Astrocyte of the hippocampus (primary cell): ENCODE measurements around the gene ANKRD37.
A peak's percentile ranks its signal among the peaks of the same experiment; 100 is the strongest.

Source experiments
- DNase-seq: peaks from one replicate; pipeline ENCODE4 v3.0.0; 2011; ENCODE audit warnings: low read depth, low spot score

The ANKRD37 gene

DNA sequence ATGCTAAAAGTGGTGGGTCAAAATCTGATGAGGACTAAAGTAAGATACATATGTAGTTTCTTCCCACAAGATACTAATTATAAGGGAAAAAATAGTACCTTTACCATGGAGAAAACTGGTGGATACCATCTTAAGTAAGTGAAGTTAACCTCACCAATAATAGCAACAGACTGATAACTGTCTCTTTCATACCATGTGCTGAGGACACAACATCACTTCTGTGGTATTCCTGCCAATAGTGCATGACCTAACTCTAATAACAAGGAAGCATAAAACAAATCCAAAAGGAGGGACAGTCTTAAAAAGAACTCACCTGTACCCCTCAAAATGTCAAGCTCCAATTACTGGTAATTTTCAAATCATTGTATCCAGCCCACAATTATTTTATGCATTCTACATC lies 20.3 kb downstream of the ANKRD37 start:
- no peak for DNase-seq

DNA sequence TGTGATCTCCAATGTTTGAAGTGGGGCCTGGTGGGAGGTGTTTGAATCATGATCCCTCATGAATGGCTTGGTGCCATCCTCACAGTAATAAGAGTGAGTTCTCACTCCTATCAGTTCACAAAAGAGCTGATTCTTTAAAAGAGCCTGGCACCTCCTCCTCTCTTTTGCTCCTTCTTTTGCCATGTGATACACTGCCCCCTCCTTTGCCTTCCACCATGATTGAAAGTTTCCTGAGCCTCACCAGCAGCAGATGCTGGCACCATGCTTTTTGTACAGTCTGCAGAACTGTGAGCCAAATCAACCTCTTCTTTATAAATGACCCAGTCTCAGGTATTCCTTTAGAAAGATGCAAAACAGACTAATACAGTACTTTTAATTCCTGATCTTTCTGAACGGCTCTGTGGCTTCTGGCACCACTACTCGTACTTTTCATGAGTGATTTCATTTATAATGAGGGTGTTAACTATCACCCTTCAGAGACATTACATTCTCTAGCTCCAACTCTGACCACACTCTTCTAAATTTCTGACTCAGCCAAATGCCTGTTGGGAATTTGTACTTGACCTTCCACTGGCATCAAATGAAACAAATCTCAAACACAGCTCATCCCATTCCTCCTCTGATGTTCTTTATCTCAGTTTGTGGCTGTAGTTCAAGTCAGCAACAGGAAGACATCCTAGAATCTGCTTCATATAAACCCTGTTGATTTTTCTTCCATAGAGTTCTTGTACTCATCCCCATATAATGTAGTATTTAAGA lies 24.9 kb downstream of the ANKRD37 start:
- peak; percentile 74 for DNase-seq

DNA sequence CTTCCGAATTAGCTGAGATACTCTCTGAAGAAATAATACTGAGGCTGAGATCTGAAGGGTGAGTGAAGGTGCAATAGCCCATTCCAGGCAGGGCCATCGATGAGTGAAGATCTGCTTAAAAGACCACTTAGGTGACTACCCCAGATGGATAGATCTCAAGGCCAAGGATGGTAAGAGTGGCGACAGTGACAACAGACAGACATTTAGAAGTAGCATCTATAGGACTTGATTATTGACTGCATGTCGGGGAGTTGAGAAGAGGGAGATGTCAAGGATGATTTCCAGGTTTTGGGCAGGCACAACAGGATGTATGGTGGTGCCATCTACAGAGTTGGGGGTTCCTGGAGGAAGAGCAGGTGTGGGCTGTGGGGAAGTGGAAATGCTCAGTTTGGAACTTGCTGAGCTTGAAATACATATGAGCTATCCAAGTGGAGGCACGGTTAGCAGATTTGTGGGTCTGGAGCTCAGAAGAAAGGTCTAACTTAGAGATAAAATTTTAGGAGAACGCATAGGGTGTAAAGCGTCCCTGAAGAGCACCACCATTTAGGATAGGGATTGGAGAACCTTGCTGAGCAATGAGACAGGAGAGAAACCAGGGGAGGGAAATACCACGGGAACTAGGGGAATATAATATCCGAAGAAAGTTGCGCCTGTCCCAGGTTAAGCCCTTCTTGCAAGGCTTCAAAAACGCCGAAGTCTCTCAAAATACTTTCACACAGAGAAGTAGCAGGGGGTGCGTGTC lies 28.4 kb downstream of the ANKRD37 start:
- DNase-seq, result no peak

DNA sequence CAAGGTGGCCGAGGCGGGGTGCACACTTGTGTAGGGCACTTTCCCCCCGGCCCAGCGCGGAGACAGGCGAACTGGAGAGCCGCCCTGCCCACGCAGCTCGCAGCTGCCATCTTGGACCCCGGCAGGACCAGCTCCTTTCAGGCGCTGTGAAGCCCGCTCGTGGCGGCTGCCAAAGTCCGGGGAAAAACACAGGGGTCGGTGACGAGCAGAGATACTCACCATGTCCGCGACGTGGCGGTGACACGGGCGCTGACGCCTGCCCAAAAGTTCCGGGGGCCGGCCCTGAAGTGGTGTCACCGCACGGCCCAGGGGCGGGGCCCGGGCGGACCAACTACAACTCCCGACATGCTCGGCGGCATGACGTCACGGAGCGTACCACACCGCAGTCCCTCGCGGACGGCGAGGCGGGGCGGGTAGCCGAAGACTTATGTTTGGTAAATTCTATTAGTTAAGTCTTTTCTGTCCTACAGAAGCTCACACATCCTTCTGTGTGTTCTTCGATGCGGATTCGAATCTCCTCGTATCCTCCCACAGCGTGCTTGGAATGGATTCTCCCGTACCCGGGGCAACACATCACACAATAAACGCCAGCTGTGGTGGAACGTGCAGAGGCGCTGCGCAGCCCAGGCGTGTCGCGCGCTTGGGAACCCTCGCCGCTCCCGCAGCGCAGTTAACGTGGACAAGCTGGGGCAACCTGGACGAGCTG lies 29.2 kb downstream of the ANKRD37 start, which contains the start of gene UFSP2:
Gene UFSP2 (minus strand): TSS at position 318 of the 706 bp plus-strand sequence. CDS start 96 bp downstream, at position 222.
- peak; percentile 91 for DNase-seq

DNA sequence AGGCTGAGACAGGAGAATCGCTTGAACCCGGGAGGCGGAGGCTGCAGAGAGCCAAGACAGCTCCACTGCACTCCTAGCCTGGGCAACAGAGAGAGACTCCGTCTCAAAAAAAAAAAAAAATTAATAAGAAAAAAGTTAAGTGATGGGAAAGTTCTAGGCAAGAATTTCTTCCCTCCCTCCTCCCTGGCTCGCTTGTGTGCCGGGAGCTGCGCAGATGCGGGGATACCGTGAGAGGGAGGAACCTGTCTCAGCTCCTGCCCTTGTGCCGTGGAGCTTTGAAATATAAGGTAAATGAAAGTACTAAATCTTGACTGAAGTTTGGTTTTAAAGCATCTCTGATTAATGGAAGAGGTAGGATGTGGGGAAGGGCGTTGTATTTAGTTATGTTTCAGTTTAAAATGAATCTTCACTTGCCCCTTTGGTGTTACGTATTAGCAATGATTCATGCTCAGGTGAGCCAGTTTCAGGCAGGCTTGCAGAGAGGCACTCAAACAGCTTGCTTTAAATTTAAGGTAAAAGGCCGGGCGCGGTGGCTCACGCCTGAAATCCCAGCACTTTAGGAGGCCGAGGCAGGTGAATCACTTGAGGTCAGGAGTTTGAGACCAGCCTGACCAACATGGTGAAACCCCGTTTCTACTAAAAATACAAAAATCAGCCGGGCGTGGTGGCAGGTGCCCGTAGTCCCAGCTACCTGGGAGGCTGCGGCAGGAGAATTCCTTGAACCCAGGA lies 30.5 kb downstream of the ANKRD37 start:
- DNase-seq, result no peak

DNA sequence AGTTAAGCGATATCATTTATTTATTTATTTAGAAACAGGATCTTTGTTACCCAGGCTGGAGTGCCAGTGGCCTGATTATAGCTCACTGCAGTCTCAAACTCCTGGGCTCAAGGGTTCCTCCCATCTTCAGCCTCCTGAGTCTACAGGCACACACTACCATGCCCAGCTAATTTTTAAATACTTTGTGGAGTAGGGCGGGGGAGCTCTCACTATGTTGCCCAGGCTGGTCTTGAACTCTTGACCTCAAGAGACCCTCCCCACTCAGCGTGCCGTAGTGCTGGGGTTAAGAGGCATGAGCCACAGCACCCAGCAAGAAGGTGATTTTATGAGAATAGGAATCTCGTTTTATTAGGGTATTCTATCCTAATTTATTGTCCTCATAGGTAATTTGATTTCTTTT lies 33.0 kb downstream of the ANKRD37 start:
- no peak for DNase-seq

DNA sequence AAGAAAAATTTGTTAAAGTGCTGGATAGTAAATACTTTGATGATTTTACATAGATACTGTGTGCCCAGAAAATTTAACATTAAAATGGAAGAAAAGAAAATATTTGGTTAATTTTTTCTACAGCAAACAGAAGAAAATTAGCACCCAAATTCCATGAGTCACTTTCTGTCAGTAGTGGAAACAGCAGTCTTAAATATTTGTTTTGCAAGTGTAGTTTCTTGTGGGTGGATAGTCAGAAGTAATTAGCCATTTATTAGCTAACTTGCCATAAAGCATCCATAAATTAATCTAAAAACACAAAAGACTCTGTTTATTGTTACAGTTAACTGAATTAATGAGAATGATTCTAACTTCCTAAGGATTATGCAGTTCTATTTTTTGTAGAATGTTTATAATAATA lies 38.8 kb downstream of the ANKRD37 start:
- no peak for DNase-seq

DNA sequence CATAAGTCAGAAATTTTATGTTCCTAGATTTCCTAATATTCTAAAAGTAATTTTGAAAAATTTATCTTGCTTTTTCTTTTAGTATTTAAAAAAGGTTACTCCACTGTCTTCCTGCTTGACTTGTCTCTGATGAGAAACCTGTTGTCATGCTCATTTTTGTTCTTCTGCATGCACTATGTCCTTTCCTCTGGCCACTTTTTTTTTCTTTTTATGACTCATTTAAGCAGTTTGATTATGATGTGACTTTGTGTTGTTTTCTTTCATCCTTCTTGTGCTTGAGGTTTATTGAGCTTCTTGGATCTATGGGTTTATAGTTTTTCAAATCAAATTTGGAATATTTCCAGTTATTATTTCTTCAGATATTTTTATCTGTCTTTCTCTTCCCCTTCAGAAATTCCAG lies 41.2 kb downstream of the ANKRD37 start:
- no peak for DNase-seq

DNA sequence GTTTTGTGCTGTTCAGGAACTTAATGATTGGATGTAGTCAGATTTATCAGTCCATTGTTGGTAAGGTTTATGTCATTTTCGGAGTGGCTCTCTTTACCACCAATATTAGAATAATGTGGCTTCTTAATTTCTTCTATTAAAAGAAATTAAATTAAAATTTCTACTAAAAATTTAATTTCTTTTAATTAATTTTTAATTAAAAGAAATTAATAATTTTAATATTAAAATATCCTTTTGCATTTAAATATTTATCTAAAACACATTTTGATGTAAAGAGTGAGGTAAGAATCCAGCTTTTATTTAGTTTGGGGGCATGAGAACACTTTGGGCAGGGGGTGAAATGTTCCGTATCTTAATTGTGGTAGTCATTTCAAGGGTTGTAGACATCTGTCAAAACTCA lies 44.8 kb downstream of the ANKRD37 start:
- DNase-seq, result no peak

DNA sequence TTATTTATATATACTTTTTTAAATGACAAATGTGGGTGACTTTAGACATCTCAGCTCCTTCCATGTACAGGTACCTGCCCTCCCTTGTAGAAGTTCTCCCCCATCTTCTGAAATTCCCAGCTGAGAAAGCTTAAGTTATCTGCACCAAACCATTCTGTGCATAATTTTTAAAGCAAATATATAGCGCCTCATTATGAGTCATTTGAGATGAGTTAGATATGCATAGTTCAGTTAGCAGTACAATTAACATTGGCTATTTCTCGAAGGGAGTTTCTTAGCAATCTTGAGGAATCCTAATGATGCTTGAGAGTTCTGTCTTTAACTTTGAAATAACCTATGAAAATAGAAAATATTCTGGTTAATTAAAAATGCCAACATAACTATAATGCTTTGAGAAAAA lies 48.6 kb downstream of the ANKRD37 start:
- DNase-seq, result no peak
